ENCODE results near the gene NUP205.

GRCh38 chr7:135519871-135520270, 37.8 kb upstream of the NUP205 start:
- no peak for TF ChIP-seq POLR2A (IDR thresholded peaks at IDR 0.05; ENCODE audit: low read length)
- TF ChIP-seq GATA1 (IDR thresholded peaks at IDR 0.05; ENCODE audit: low read depth, low read length): no peak

Measured in erythroblast (primary cell).